SU-DHL-6 (cell line): ENCODE measurements around the gene AKAP6.

Experiments
- H2AFZ ChIP-seq: fragments of 200-600 bp; sonication (generic); 2 replicates; pipeline ENCODE4 v1.6.1; 2014; ENCODE audit warnings: low read depth, mild to moderate bottlenecking, moderate library complexity, mixed read lengths, antibody characterized with exemption, low read length; ENCODE audit not compliant: severe bottlenecking
- H3F3A ChIP-seq: fragments of 200-600 bp; shearing (Covaris generic); 2 replicates; pipeline ENCODE4 v1.6.0; 2016; ENCODE audit warnings: antibody characterized with exemption, mild to moderate bottlenecking; ENCODE audit not compliant: insufficient read depth
- H3K27ac ChIP-seq: fragments of 200-600 bp; sonication (generic); 2 replicates; pipeline ENCODE4 v1.5.1; 2016; ENCODE audit warnings: low read depth, mild to moderate bottlenecking, low read length, moderate library complexity, mixed read lengths
- H3K27me3 ChIP-seq: fragments of 200-600 bp; sonication (generic), shearing (Covaris generic); 2 replicates; pipeline ENCODE4 v1.6.0; 2014; ENCODE audit warnings: mild to moderate bottlenecking, low read length
- H3K36me3 ChIP-seq: fragments of 200-600 bp; sonication (generic); 2 replicates; pipeline ENCODE4 v1.6.1; 2014; ENCODE audit warnings: mild to moderate bottlenecking, low read length, mixed read lengths
- H3K4me2 ChIP-seq: fragments of 300-600, 200-600 bp; shearing (Covaris generic), sonication (generic); 2 replicates; pipeline ENCODE4 v1.6.0; 2014; ENCODE audit warnings: low read length, low read depth, mild to moderate bottlenecking; ENCODE audit not compliant: poor library complexity, severe bottlenecking
- H3K4me3 ChIP-seq: fragments of 200-600 bp; sonication (generic); 2 replicates; pipeline ENCODE4 v1.5.1; 2014; ENCODE audit warnings: antibody characterized with exemption, low read length, mild to moderate bottlenecking, mixed read lengths; ENCODE audit not compliant: insufficient read depth, poor library complexity, severe bottlenecking
- H3K79me2 ChIP-seq: fragments of 200-600 bp; sonication (generic); 2 replicates; pipeline ENCODE4 v1.6.1; 2014; ENCODE audit warnings: mild to moderate bottlenecking, low read length, moderate library complexity; ENCODE audit not compliant: insufficient read depth
- H3K9ac ChIP-seq: fragments of 200-600 bp; sonication (generic); 2 replicates; pipeline ENCODE4 v1.7.0; 2014; ENCODE audit warnings: mild to moderate bottlenecking, low read length
- H3K9me2 ChIP-seq: fragments of 200-600 bp; sonication (generic); replicated peaks from 2 replicates; pipeline ENCODE4 v1.6.1; 2014; ENCODE audit warnings: low read length; ENCODE audit not compliant: insufficient read depth
- H3K9me3 ChIP-seq: fragments of 200-600 bp; sonication (generic); 2 replicates; pipeline ENCODE4 v1.6.1; 2014; ENCODE audit warnings: low read length, mixed read lengths; ENCODE audit not compliant: insufficient read depth
- H4K20me1 ChIP-seq: fragments of 200-600 bp; sonication (generic); 2 replicates; pipeline ENCODE4 v1.6.1; 2014; ENCODE audit warnings: low read depth, mild to moderate bottlenecking, antibody characterized with exemption, low read length, moderate library complexity, mixed read lengths
- EZH2phosphoT487 ChIP-seq: fragments of 200-600 bp; sonication (generic), shearing (Covaris generic); conservative IDR thresholded peaks from 2 replicates; pipeline ENCODE4 v1.6.1; 2018; ENCODE audit warnings: mild to moderate bottlenecking, antibody characterized with exemption, low read length, moderate library complexity, mixed read lengths
- TF ChIP-seq, protein P1 (sequence below): fragments of 200-600 bp; sonication (generic); IDR thresholded peaks from one replicate; pipeline ENCODE4 v1.5.1; 2017; ENCODE audit warnings: antibody characterized with exemption, mild to moderate bottlenecking, low read length, moderate library complexity; ENCODE audit not compliant: insufficient read depth, poor library complexity, severe bottlenecking

AKAP6 gene

DNA sequence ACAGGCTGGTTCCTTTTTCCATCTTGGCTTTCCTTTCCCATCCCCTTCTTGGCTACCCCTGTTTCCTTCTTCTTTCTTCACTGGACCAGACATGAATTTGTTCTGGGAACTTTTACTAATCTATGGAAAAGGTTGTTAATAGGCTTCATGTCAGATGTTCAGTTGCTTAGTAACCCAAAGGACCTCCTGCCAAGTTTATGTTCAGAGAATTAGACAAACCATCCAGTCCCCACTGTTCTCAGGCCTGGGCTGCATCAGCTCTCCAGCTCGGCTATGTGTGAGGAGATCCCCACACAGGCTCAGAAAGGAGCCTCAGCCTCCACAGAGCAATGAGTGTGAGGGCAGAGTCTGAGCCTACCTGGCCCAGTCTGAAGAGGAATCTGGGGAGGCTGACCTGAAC is 78.0 kb downstream of the AKAP6 start:
- Histone ChIP-seq H3K4me2 (no peak overlapping the region), H2AFZ (no peak overlapping the region), H3K9me2 (no peaks in the 10 kb centered on the region), H3K79me2 (no peaks in the 10 kb centered on the region), H3K9me3 (no peaks in the 10 kb centered on the region), H4K20me1 (no peaks in the 10 kb centered on the region), H3F3A (no peaks in the 10 kb centered on the region), H3K9ac (no peak overlapping the region), H3K27ac (no peak overlapping the region), H3K4me3 (no peak overlapping the region), H3K27me3 (no peaks in the 10 kb centered on the region), H3K36me3 (no peaks in the 10 kb centered on the region)
- TF ChIP-seq, protein P1, sequence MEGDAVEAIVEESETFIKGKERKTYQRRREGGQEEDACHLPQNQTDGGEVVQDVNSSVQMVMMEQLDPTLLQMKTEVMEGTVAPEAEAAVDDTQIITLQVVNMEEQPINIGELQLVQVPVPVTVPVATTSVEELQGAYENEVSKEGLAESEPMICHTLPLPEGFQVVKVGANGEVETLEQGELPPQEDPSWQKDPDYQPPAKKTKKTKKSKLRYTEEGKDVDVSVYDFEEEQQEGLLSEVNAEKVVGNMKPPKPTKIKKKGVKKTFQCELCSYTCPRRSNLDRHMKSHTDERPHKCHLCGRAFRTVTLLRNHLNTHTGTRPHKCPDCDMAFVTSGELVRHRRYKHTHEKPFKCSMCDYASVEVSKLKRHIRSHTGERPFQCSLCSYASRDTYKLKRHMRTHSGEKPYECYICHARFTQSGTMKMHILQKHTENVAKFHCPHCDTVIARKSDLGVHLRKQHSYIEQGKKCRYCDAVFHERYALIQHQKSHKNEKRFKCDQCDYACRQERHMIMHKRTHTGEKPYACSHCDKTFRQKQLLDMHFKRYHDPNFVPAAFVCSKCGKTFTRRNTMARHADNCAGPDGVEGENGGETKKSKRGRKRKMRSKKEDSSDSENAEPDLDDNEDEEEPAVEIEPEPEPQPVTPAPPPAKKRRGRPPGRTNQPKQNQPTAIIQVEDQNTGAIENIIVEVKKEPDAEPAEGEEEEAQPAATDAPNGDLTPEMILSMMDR: no peak
- no peak for TF ChIP-seq EZH2phosphoT487

DNA sequence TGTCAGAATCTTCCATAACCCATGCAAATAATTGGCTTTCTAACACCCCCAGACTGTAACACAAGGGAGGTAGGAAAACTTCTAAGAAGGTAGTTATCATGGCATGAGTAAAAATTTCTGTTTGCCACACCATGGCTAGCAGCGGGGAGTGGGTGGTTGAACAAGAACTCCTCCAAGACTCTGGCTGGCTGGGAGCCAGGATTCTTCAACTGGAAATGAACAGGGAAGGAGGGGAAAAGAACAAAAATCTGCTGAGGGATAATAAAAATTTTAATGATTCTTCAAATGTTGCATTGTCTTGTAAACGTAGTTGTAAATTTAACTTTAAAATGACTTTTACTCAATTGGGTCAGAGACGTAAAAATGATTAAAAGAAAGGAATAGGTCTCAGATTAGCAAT is 78.9 kb downstream of the AKAP6 start:
- Histone ChIP-seq H3F3A (no peaks in the 10 kb centered on the region), H3K79me2 (no peaks in the 10 kb centered on the region), H3K9me3 (no peaks in the 10 kb centered on the region), H2AFZ (no peak overlapping the region), H4K20me1 (no peaks in the 10 kb centered on the region), H3K4me2 (no peak overlapping the region), H3K27ac (no peak overlapping the region), H3K4me3 (no peak overlapping the region), H3K9ac (no peak overlapping the region), H3K9me2 (no peaks in the 10 kb centered on the region), H3K27me3 (no peaks in the 10 kb centered on the region), H3K36me3 (no peaks in the 10 kb centered on the region)
- no peak for TF ChIP-seq EZH2phosphoT487
- TF ChIP-seq, protein P1: no peak

GRCh38 chr14:32412103-32412502 is 83.0 kb downstream of the AKAP6 start:
- no peak for TF ChIP-seq EZH2phosphoT487
- TF ChIP-seq, protein P1: no peak
- no peak overlapping the region for H2AFZ ChIP-seq
- no peaks in the 10 kb centered on the region for H3K79me2 ChIP-seq
- H3K27me3 ChIP-seq: no peaks in the 10 kb centered on the region
- no peak overlapping the region for H3K9ac ChIP-seq
- H3K9me3 ChIP-seq: no peaks in the 10 kb centered on the region
- H3K27ac ChIP-seq: no peak overlapping the region
- no peaks in the 10 kb centered on the region for H3K9me2 ChIP-seq
- no peaks in the 10 kb centered on the region for H4K20me1 ChIP-seq
- no peaks in the 10 kb centered on the region for H3K36me3 ChIP-seq
- H3K4me2 ChIP-seq: no peak overlapping the region
- no peaks in the 10 kb centered on the region for H3F3A ChIP-seq
- H3K4me3 ChIP-seq: no peak overlapping the region
